Epithelial cell of proximal tubule (primary cell): ENCODE measurements around the gene GNAT1. TPM values are rescaled to one million over a fixed set of nuclear protein-coding genes. Genes with fewer than 3 reads are reported as not detected.

ENCODE experiments used
- DNase-seq: peaks from one replicate; pipeline ENCODE4 v3.0.0-alpha.2; 2011; ENCODE audit warnings: low read depth
- H3K4me3 ChIP-seq: 2 replicates; pipeline ENCODE4 v1.5.1; 2011; ENCODE audit warnings: low read depth, mild to moderate bottlenecking, low read length
- CTCF ChIP-seq: conservative IDR thresholded peaks from 2 replicates; pipeline ENCODE4 v1.5.1; 2012; ENCODE audit warnings: low read depth, mild to moderate bottlenecking, low read length
- total RNA-seq: library from RNA; depleted of rRNA; stranded (reverse); fragments of >200 nt; gene quantifications from 2 replicates; pipeline ENCODE4 v1.2.3, GENCODE V29; 2015

GNAT1 gene
- total RNA-seq, 1 donor from 2014 or later: not detected

GRCh38 chr3:50220109-50220508 is 28.7 kb downstream of the GNAT1 start:
- TF ChIP-seq CTCF: no peak
- DNase-seq: no peak
- H3K4me3 ChIP-seq: no peak overlapping the region

GRCh38 chr3:50221051-50221410 is 29.6 kb downstream of the GNAT1 start:
- H3K4me3 ChIP-seq: no peak overlapping the region
- no peak for TF ChIP-seq CTCF
- DNase-seq: no peak

GRCh38 chr3:50221411-50222168 is 30.2 kb downstream of the GNAT1 start:
- DNase-seq: no peak
- no peak overlapping the region for H3K4me3 ChIP-seq
- TF ChIP-seq CTCF: peak; percentile 19

GRCh38 chr3:50222169-50222528 is 30.7 kb downstream of the GNAT1 start:
- no peak overlapping the region for H3K4me3 ChIP-seq
- DNase-seq: no peak
- TF ChIP-seq CTCF: no peak

GRCh38 chr3:50224639-50225038 is 33.2 kb downstream of the GNAT1 start:
- H3K4me3 ChIP-seq: no peak overlapping the region
- DNase-seq: no peak
- no peak for TF ChIP-seq CTCF

- peak overlapping the region; percentile 84 for H3K4me3 ChIP-seq
- no peak for TF ChIP-seq CTCF
- DNase-seq: no peak
These were observed 35.5 kb downstream of the GNAT1 start for GRCh38 chr3:50226888-50227389.
